SU-DHL-6 (cell line): Measurements from ENCODE around the gene EHBP1.

Source experiments
- EZH2phosphoT487 ChIP-seq: fragments of 200-600 bp; sonication (generic), shearing (Covaris generic); conservative IDR thresholded peaks from 2 replicates; pipeline ENCODE4 v1.6.1; 2018; ENCODE audit warnings: mild to moderate bottlenecking, antibody characterized with exemption, low read length, moderate library complexity, mixed read lengths
- TF ChIP-seq, protein P1 (sequence below): fragments of 200-600 bp; sonication (generic); IDR thresholded peaks from one replicate; pipeline ENCODE4 v1.5.1; 2017; ENCODE audit warnings: antibody characterized with exemption, mild to moderate bottlenecking, low read length, moderate library complexity; ENCODE audit not compliant: insufficient read depth, poor library complexity, severe bottlenecking

DNA sequence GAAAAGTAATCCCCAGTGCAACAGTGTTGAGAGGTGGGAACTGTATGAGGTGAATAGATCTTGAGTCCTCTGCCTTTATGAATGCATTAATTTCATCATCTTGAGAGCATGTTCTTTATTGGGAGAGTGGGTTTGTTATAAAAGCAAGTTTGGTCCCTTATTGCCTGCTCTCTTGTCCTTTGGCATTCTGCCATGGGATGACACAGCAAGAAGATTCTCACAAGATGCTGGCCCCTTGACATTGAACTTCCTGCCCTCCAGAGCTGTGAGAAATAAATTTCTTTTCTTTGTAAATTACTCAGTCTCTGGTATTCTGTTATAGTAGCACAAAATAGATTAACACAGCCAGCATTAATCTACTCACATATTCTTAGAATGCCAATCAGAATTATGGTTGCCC, 108.6 kb downstream of the EHBP1 start:
- TF ChIP-seq, protein P1, sequence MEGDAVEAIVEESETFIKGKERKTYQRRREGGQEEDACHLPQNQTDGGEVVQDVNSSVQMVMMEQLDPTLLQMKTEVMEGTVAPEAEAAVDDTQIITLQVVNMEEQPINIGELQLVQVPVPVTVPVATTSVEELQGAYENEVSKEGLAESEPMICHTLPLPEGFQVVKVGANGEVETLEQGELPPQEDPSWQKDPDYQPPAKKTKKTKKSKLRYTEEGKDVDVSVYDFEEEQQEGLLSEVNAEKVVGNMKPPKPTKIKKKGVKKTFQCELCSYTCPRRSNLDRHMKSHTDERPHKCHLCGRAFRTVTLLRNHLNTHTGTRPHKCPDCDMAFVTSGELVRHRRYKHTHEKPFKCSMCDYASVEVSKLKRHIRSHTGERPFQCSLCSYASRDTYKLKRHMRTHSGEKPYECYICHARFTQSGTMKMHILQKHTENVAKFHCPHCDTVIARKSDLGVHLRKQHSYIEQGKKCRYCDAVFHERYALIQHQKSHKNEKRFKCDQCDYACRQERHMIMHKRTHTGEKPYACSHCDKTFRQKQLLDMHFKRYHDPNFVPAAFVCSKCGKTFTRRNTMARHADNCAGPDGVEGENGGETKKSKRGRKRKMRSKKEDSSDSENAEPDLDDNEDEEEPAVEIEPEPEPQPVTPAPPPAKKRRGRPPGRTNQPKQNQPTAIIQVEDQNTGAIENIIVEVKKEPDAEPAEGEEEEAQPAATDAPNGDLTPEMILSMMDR = no peak
- no peak for TF ChIP-seq EZH2phosphoT487
